ENCODE data around the gene ACTN4.

GRCh38 chr19:38737281-38737865 is 89.9 kb downstream of the ACTN4 start:
- TF ChIP-seq POLR2A (IDR thresholded peaks at IDR 0.05; ENCODE audit: extremely low read depth, insufficient read length) (no peak), MAX (IDR thresholded peaks at IDR 0.05; ENCODE audit: low read depth, low read length) (no peak), MYC (IDR thresholded peaks at IDR 0.05; ENCODE audit: low read depth, low read length) (no peak)
- TF ChIP-seq, protein P1, sequence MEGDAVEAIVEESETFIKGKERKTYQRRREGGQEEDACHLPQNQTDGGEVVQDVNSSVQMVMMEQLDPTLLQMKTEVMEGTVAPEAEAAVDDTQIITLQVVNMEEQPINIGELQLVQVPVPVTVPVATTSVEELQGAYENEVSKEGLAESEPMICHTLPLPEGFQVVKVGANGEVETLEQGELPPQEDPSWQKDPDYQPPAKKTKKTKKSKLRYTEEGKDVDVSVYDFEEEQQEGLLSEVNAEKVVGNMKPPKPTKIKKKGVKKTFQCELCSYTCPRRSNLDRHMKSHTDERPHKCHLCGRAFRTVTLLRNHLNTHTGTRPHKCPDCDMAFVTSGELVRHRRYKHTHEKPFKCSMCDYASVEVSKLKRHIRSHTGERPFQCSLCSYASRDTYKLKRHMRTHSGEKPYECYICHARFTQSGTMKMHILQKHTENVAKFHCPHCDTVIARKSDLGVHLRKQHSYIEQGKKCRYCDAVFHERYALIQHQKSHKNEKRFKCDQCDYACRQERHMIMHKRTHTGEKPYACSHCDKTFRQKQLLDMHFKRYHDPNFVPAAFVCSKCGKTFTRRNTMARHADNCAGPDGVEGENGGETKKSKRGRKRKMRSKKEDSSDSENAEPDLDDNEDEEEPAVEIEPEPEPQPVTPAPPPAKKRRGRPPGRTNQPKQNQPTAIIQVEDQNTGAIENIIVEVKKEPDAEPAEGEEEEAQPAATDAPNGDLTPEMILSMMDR (IDR thresholded peaks at IDR 0.05; ENCODE audit: low read depth, low read length): no peak

Measured in NB4 (cell line).